HepG2 (cell line): Measurements from ENCODE around the gene CTSA. TPM values are rescaled to one million over a fixed set of nuclear protein-coding genes. Genes with fewer than 3 reads are reported as not detected.

Experiments
- ELF3 ChIP-seq: IDR thresholded peaks from 2 replicates; pipeline ENCODE4 v1.6.1; 2016; ENCODE audit warnings: missing genetic modification reagents, missing compliant biosample characterization
- ERF ChIP-seq: IDR thresholded peaks from 2 replicates; pipeline ENCODE4 v1.6.1; 2018; ENCODE audit warnings: missing biosample characterization, missing genetic modification reagents
- KMT2A ChIP-seq: sonication (generic); formaldehyde crosslinking; IDR thresholded peaks from 2 replicates; pipeline ENCODE4 v1.4.0; 2020; ENCODE audit warnings: missing genetic modification reagents
- LCORL ChIP-seq, 2 experiments: fragments of 450-650 bp in 1 of 2; sonication (generic) in 1 of 2; formaldehyde crosslinking in 1 of 2; IDR thresholded peaks; 2 replicates each; pipeline versions ENCODE4 v1.5.0 to v1.6.1; 2017 to 2020; ENCODE audit warnings: antibody characterized with exemption in 1 of 2, missing genetic modification reagents in 1 of 2
- MXD3 ChIP-seq: IDR thresholded peaks from 2 replicates; pipeline ENCODE4 v1.6.1; 2016; ENCODE audit warnings: mild to moderate bottlenecking, missing biosample characterization, missing genetic modification reagents
- PITX1 ChIP-seq: sonication (generic); formaldehyde crosslinking; IDR thresholded peaks from 2 replicates; pipeline ENCODE4 v1.5.1; 2020; ENCODE audit warnings: mild to moderate bottlenecking, missing genetic modification reagents
- RORA ChIP-seq: sonication (generic); formaldehyde crosslinking; IDR thresholded peaks from 2 replicates; pipeline ENCODE4 v1.5.0; 2020; ENCODE audit warnings: mild to moderate bottlenecking, missing genetic modification reagents, moderate library complexity
- SAP130 ChIP-seq: IDR thresholded peaks from 2 replicates; pipeline ENCODE4 v1.6.1; 2016; ENCODE audit warnings: low read depth
- SOX5 ChIP-seq: IDR thresholded peaks from 2 replicates; pipeline ENCODE4 v1.6.1; 2016; ENCODE audit warnings: borderline replicate concordance
- TBP ChIP-seq: sonication (generic); formaldehyde crosslinking; IDR thresholded peaks from 2 replicates; pipeline ENCODE4 v1.5.0; 2020; ENCODE audit warnings: missing genetic modification reagents
- TEAD3 ChIP-seq: optimal IDR thresholded peaks from 2 replicates; pipeline ENCODE3; 2016; ENCODE audit warnings: borderline replicate concordance
- ZFP90 ChIP-seq: sonication (generic); formaldehyde crosslinking; IDR thresholded peaks from 2 replicates; pipeline ENCODE4 v1.8.0; 2022; ENCODE audit warnings: missing genetic modification reagents, mild to moderate bottlenecking, inconsistent platforms, borderline replicate concordance
- ZNF142 ChIP-seq: sonication (generic); formaldehyde crosslinking; IDR thresholded peaks from 2 replicates; pipeline ENCODE4 v1.4.0; 2020; ENCODE audit warnings: missing genetic modification reagents
- ZNF251 ChIP-seq: sonication (generic); formaldehyde crosslinking; IDR thresholded peaks from 2 replicates; pipeline ENCODE4 v1.9.0; 2021; ENCODE audit warnings: mild to moderate bottlenecking, missing genetic modification reagents
- ZNF331 ChIP-seq: sonication (generic); formaldehyde crosslinking; IDR thresholded peaks from 2 replicates; pipeline ENCODE4 v1.4.0; 2020; ENCODE audit warnings: missing genetic modification reagents
- ZNF607 ChIP-seq: sonication (generic); formaldehyde crosslinking; IDR thresholded peaks from 2 replicates; pipeline ENCODE4 v1.5.1; 2020; ENCODE audit warnings: missing genetic modification reagents, mild to moderate bottlenecking, borderline replicate concordance
- polyA plus RNA-seq, 8 experiments: library from polyadenylated mRNA; depleted of rRNA in 3 of 8; stranded (reverse) in 7 of 8; unstranded in 1 of 8; fragments of >200 nt; fragmentation: Illumina TruSeq in 4 of 8; extraction: Trizol in 4 of 8; gene quantifications; 2 replicates each; pipeline versions ENCODE4 v1.2.1 to v1.2.3, GENCODE V29; 2011 to 2016; ENCODE audit warnings: low read depth in 4 of 8, missing spikeins in 1 of 8, mixed read lengths in 1 of 8; ENCODE audit not compliant: insufficient read depth in 1 of 8
- total RNA-seq, 5 experiments: library from RNA; depleted of rRNA; stranded (reverse); fragments of >200 nt; fragmentation: Illumina TruSeq; extraction: Trizol; gene quantifications; 2 replicates each; pipeline ENCODE4 v1.2.3, GENCODE V29; 2016; ENCODE audit warnings: low read depth in 1 of 5
- TF ChIP-seq, protein P1 (sequence below): sonication (generic); IDR thresholded peaks from 2 replicates; pipeline ENCODE4 v1.6.1; 2016; ENCODE audit warnings: low read depth, borderline replicate concordance
- TF ChIP-seq, protein P2 (sequence below): sonication (generic); formaldehyde crosslinking; IDR thresholded peaks from 2 replicates; pipeline ENCODE4 v1.4.0; 2020; ENCODE audit warnings: missing genetic modification reagents, borderline replicate concordance

The CTSA gene
- total and polyA plus RNA-seq, 2 of the 13 experiments (the other 11 are each of a cell fraction or from before 2014, with no cell fraction given) = 202 to 231 TPM

DNA sequence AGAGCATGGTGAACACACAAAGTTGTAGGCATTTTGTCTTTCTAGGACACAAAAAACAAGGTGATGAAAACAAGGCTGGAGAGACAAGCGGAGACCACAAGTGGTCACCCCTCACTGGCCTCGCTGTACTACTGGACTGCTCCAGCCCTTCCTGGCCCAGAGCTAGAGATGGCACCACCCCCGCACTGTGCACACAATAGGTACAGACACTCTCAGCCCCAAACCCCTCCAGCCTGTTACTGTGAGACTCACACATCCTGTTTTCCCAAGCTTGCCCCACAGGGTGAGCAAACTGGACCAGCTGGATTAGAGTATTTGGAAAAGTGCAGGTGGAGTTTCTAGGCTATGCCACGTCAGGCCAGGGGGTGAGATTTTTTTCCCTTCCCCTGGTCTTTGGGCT lies 18.5 kb upstream of the CTSA start (continued):
- TF ChIP-seq SAP130 (peak; percentile 31; the same call in 1 of the 2 replicates), ELF3 (CRISPR knock-in tag) (0 out of 2 replicates have a peak, but pooled peaks have one; percentile 21), ZFP90 (CRISPR knock-in tag) (0 out of 2 replicates have a peak, but pooled peaks have one; percentile 30), SOX5 (CRISPR knock-in tag) (0 out of 2 replicates have a peak, but pooled peaks have one; percentile 18), MXD3 (CRISPR knock-in tag) (0 out of 2 replicates have a peak, but pooled peaks have one; percentile 28), LCORL (IDR thresholded peaks at IDR 0.05) (no peak), LCORL (CRISPR knock-in tag; IDR thresholded peaks at IDR 0.05) (0 out of 2 replicates have a peak, but pooled peaks have one; percentile 39), TEAD3 (CRISPR knock-in tag) (peak; percentile 34), KMT2A (0 out of 2 replicates have a peak, but pooled peaks have one; percentile 28), ZNF607 (CRISPR knock-in tag) (0 out of 2 replicates have a peak, but pooled peaks have one; percentile 26), TBP (no peak), PITX1 (no peak), ZNF142 (CRISPR knock-in tag) (no peak), RORA (CRISPR knock-in tag) (no peak), ERF (CRISPR knock-in tag) (0 out of 2 replicates have a peak, but pooled peaks have one; percentile 22), ZNF251 (CRISPR knock-in tag) (no peak), ZNF331 (no peak)
- TF ChIP-seq, protein P1, sequence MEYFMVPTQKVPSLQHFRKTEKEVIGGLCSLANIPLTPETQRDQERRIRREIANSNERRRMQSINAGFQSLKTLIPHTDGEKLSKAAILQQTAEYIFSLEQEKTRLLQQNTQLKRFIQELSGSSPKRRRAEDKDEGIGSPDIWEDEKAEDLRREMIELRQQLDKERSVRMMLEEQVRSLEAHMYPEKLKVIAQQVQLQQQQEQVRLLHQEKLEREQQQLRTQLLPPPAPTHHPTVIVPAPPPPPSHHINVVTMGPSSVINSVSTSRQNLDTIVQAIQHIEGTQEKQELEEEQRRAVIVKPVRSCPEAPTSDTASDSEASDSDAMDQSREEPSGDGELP = 0 out of 2 replicates have a peak, but pooled peaks have one; percentile 35
- TF ChIP-seq, protein P2, sequence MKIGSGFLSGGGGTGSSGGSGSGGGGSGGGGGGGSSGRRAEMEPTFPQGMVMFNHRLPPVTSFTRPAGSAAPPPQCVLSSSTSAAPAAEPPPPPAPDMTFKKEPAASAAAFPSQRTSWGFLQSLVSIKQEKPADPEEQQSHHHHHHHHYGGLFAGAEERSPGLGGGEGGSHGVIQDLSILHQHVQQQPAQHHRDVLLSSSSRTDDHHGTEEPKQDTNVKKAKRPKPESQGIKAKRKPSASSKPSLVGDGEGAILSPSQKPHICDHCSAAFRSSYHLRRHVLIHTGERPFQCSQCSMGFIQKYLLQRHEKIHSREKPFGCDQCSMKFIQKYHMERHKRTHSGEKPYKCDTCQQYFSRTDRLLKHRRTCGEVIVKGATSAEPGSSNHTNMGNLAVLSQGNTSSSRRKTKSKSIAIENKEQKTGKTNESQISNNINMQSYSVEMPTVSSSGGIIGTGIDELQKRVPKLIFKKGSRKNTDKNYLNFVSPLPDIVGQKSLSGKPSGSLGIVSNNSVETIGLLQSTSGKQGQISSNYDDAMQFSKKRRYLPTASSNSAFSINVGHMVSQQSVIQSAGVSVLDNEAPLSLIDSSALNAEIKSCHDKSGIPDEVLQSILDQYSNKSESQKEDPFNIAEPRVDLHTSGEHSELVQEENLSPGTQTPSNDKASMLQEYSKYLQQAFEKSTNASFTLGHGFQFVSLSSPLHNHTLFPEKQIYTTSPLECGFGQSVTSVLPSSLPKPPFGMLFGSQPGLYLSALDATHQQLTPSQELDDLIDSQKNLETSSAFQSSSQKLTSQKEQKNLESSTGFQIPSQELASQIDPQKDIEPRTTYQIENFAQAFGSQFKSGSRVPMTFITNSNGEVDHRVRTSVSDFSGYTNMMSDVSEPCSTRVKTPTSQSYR (CRISPR knock-in tag) = peak; percentile 63; the same call in 1 of the 2 replicates
